T-helper 2 cell treated with Interferon-gamma antibody and Interleukin-4, amounts not matched to agents 100 ng/mL and 5 ng/mL, for 36 hours (primary cell): ENCODE measurements around the gene FAM50B. TPM values are rescaled to one million over a fixed set of nuclear protein-coding genes. Genes with fewer than 3 reads are reported as not detected.

Experiments used
- intact Hi-C: fragments of 100-400 bp; cut with micrococcal nuclease; formaldehyde crosslinking; loops from one replicate; pipeline ENCODE4 v1.15.1; 2023
- total RNA-seq: library from RNA; stranded (reverse); gene quantifications from 2 replicates; pipeline ENCODE4 v1.2.3, GENCODE V29; 2022

FAM50B gene
- total RNA-seq, 1 donor from 2014 or later, result 11.2 TPM

- intact Hi-C loops, result no loop called here
These were observed 22.3 kb downstream of the FAM50B start for GRCh38 chr6:3871515-3871914.

- intact Hi-C loops, result no loop called here
These were observed 22.8 kb downstream of the FAM50B start for GRCh38 chr6:3871939-3872338.

- intact Hi-C loops, result no loop called here
These were observed 23.2 kb downstream of the FAM50B start for GRCh38 chr6:3872370-3872854.

DNA sequence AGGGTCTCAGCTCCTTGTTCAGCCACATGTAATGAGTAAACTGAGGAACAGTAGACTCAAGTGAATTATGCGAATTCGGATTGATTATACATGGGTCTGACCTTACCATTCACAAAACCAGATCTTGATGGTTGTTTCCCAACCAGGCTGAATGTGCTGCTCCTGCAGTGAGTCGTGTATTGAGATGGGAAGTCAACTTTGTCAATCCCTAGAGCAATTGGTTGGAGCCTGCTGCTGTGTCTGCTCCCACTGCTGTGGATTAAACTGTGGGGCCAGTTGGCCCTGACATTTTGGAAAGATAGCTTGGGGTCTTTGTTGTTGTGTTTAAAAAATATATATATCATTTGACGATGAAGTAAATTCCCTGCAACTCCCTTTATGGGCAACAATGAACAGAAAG is 23.9 kb downstream of the FAM50B start:
- intact Hi-C loops, result no loop called here

DNA sequence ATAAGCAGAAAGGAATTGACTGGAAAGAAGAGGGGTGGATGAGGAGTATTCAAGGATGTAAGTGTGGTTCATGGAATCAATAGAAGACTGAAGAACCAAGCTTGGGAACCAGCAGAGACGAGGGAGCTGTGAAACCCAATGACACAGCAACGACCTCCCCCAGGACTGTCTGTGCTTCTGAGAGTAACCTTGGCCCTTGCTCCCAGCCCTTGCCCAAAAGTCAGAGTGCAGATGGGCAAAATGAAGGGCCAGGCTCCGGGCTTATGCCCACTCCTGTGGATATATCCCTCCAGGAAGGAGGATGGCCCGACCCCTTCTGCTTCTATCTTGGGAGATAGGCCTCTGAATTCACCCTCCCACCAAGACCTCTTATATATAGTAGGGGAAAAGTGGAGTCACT is 24.9 kb downstream of the FAM50B start:
- intact Hi-C loops, result no loop called here

DNA sequence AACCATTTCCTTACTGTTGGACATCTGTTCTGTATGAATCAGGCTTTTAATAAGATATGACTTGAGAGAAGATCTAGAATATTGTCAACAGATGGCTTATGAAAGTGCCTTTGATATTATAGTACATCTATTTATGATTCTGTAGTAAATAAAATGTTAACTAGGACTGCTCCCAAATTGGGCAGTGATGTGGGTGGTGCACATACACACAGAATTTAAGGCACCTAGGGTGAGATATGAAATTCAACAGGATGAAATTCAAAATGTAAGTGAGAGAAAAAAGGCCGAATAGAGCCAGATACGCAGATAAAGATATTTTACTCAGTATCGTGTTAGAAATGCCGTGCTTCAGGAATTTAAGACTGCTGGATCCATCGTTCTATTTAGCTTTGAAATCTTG is 26.3 kb downstream of the FAM50B start:
- intact Hi-C loops, result no loop called here

DNA sequence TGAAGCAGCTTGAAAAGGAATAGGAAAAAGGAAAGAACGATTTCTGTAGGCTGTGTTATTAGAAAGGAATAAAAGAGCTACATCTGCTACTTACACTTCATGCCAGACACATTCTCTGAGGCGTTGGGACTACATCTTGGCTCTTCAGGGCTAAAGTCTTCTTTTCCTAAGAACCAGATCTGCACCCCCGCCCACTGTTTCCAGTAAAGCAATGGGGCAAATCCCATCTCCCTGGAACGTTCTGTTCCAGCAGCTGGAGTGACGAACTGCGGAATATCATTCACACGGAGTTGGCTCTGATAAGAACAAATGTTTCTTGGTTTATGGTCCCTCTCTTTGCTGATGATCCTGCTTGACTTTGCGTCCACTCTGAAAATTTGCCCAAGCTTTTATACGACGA is 26.9 kb downstream of the FAM50B start:
- intact Hi-C loops, result no loop called here

- intact Hi-C loops, result no loop called here
These were observed 27.7 kb downstream of the FAM50B start for GRCh38 chr6:3876866-3877265.

GRCh38 chr6:3878048-3878666 is 29.0 kb downstream of the FAM50B start:
- intact Hi-C loops, result no loop called here

DNA sequence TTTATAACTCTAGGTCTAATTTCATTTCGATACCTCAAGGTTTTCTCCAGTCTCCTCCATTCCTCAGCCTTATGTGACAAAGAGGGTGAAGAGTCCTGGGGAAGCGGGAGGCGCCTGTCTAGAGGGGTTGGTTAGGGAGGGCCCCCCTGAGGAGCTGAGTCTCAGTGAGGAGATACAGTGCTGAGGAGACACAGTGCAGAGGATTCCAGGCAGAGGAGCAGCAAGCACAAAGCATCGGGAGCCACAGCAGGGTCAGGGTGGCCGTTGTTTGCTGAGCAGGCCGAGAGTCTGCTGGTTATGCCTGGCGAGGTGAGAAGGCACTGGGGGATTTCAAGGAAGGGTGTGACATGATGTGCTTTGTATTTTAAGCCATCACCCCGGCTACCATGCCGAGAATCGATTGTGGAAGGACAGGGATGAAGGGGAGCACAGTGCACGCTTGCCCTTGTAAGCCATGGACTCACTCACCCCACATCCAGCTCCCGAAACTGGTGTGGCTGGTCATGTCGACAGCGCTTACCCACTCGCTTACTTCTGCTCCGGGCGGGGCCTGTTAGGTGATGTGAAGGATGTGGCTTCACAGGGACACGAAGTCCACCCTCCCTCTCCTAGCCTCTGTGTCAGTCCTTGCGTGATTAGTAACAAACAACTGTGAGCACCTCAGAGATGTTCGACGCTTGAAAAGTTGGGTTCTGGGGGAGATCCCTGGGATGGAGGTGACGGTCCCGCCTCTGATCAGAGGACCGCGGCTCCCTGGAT is 30.2 kb downstream of the FAM50B start:
- intact Hi-C loops, result no loop called here

DNA sequence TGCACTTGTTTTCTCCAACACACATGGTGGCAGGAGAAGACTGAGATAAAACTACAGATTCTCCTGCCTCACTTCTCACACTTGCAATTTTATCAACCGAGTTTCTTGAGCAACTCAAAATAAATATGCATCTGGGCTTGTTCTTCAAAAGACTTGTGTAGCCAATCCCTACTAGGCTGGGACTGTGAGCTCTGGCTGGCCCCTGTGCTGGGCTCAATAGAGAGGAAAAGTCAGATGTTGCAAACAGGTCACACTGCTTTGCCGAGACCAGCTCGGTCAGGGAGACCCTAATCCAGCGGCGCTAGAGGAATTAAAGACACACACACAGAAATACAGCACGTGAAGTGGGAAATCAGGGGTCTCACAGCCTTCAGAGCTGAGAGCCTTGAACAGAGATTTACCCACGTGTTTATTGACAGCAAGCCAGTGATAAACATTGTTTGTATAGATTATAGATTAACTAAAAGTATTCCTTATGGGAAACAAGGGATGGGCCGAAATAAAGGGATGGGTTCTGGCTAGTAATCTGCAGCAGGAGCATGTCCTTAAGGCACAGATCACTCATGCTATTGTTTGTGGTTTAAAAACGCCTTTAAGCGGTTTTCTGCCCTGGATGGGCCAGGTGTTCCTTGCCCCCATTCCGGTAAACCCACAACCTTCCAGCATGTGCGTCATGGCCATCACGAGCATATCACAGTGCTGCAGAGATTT is 32.7 kb downstream of the FAM50B start:
- intact Hi-C loops, result no loop called here

DNA sequence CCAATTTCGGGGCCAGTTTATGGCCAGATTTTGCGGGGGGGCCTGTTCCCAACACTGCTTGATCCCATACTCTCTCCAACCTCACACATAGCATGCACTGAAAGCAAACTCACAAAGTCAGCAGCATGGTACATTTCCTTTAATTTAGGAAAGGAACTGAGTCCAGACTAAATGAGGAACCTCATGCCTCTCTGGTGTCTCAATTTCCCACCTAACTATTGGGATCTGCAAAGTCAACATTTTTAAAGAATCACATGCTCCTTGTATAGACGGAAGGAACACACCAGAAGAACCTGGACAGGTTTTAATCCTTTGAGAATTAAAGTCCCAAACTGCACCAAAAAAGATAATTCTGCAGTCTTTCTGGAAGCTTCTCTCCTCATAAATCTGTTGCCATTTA is 33.3 kb downstream of the FAM50B start:
- intact Hi-C loops, result no loop called here

DNA sequence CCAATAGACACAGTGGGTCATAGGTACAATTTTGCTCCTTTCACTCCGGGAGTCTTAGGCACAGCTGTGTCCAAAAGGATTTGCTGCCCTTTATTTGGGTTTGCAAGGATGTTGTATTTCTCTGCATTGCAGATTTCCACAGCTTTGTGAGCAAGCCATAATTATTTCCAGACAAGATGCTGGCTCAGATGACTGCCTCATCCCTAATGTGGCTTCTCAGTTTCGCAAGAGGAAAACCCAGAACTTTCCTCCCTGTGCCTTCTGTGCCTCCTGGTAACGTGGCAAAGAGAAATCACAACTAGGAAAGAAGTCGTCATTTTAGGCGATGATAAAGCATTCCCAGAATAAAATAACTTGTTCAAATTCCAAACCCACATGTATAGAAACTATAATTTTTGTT is 33.7 kb downstream of the FAM50B start:
- intact Hi-C loops, result no loop called here

GRCh38 chr6:3884007-3884745 is 35.0 kb downstream of the FAM50B start:
- intact Hi-C loops, result no loop called here

DNA sequence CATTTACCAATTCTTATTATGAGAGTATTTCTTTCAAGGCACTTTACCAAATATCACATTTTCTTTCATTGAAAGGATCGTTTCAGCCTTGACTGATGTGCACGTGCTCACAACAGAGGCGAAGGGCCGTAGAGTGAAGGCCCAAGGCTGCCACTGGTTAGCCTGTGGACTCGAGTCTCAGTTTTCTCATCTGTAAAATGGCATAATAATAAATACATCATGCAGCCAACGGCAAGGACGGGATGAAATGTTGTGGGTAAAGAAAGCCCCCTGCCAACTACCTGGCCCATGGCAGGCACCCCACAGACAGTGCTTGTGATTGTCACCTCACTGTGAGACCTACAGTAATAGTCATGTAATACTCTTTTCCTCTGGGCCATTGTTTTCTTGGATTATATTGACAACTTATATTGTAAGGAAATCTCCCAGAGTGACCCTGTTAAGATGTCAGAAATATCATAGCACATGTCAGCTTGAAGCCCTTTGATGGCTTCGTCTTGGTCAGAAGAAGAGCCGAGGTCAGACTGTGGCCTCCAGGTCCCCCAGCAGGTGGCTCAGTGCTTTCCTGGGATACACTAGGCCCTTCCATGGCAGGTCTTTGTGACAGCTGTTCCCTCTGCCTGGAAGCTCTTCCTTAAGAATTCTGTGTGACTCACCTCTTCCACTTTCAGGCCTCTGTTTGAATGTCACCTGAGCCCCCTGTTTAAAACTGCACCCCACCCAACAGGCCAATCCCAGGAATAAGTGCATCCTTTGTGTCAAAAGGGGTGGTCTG is 36.3 kb downstream of the FAM50B start:
- intact Hi-C loops, result loop anchor here (2.0 kb wide), 1 partner anchor 143 kb away; no protein-coding TSS in a partner anchor

- intact Hi-C loops, result loop anchor here (1.0 to 2.0 kb wide), 2 partner anchors 139 to 144 kb away; no protein-coding TSS in a partner anchor
These were observed 38.1 kb downstream of the FAM50B start for GRCh38 chr6:3887150-3887700.

GRCh38 chr6:3888153-3888957 is 39.2 kb downstream of the FAM50B start:
- intact Hi-C loops, result no loop called here

GRCh38 chr6:3890047-3890446 is 40.9 kb downstream of the FAM50B start:
- intact Hi-C loops, result loop anchor here (5.0 kb wide), 1 partner anchor 42 kb away; no protein-coding TSS in a partner anchor

- intact Hi-C loops, result loop anchor here (5.0 kb wide), 1 partner anchor 40 kb away; no protein-coding TSS in a partner anchor
These were observed 42.7 kb downstream of the FAM50B start for GRCh38 chr6:3891883-3892282.
